Renal cortex interstitium (tissue), 11 donors: ENCODE measurements around the gene USB1. TPM values are rescaled to one million over a fixed set of nuclear protein-coding genes. Genes with fewer than 3 reads are reported as not detected.

Experiments
- DNase-seq, 11 donors: peaks; one replicate each; pipeline ENCODE4 v3.0.0-alpha.2; 2013; ENCODE audit warnings: low read depth in 9 of 11, low spot score in 4 of 11; ENCODE audit errors: extremely low read depth in 1 of 11
- polyA plus RNA-seq, 3 donors: library from polyadenylated mRNA; unstranded; fragments of 120-200 nt; gene quantifications; one replicate each; pipeline ENCODE4 v1.2.1, GENCODE V29; 2013; ENCODE audit not compliant: insufficient read length in 3 of 3

The USB1 gene
- polyA plus RNA-seq, 3 donors = 21.1 to 21.9 (median 21.4) TPM

- no peak for DNase-seq
Measured at GRCh38 chr16:58054289-58054688, 53.1 kb downstream of the USB1 start.

- no peak for DNase-seq
Measured at GRCh38 chr16:58056580-58056979, 55.4 kb downstream of the USB1 start.

- no peak for DNase-seq
Measured at GRCh38 chr16:58057121-58057520, 55.9 kb downstream of the USB1 start.

GRCh38 chr16:58057784-58058183 is 56.6 kb downstream of the USB1 start:
- no peak for DNase-seq

- DNase-seq = no peak
Measured at GRCh38 chr16:58062821-58063220, 61.6 kb downstream of the USB1 start.

GRCh38 chr16:58063377-58064076 is 62.3 kb downstream of the USB1 start:
- no peak for DNase-seq

GRCh38 chr16:58070585-58070984 is 69.4 kb downstream of the USB1 start:
- DNase-seq = no peak

Other genes starting within 250 kb of the USB1 start
- gene KIFC3, start 198.9 kb upstream of the USB1 start, polyA plus RNA-seq = 10 to 100 TPM; 40.0 to 92.3 (median 58.4) TPM
- under 1 TPM in 1 of 3 donors, not detected in 2; 0.11 TPM for gene CNGB1, start 30.3 kb upstream of the USB1 start, polyA plus RNA-seq
- 10 to 100 TPM in 1 of 3 donors, 1 to 10 TPM in 2; 9.2 to 12.8 (median 9.9) TPM for gene ZNF319, start 735 bp upstream of the USB1 start, polyA plus RNA-seq
- 10 to 100 TPM; 10.9 to 17.9 (median 14.9) TPM for gene MMP15, start 24.3 kb downstream of the USB1 start, polyA plus RNA-seq
- gene CFAP20, start 128.0 kb downstream of the USB1 start, polyA plus RNA-seq = 10 to 100 TPM; 63.9 to 67.7 (median 65.3) TPM
- gene CSNK2A2, start 196.7 kb downstream of the USB1 start, polyA plus RNA-seq = 10 to 100 TPM; 63.1 to 77.8 (median 68.2) TPM